ENCODE data around the gene C10orf90.

C10orf90 gene

GRCh38 chr10:126665207-126665606 lies 5.3 kb downstream of the C10orf90 start:
- H3K27ac Mint-ChIP-seq = no peak overlapping the region
- no peaks in the 10 kb centered on the region for H3K9me3 Mint-ChIP-seq
- no peaks in the 10 kb centered on the region for H3K36me3 Mint-ChIP-seq (ENCODE audit: low read depth)
- intact Hi-C loops (cut with micrococcal nuclease) = no loop called here
- H3K27me3 Mint-ChIP-seq = peaks cover 1% of the 10 kb centered on the region
- H3K4me3 Mint-ChIP-seq = no peak overlapping the region
- no peaks in the 10 kb centered on the region for H3K4me1 Mint-ChIP-seq (ENCODE audit: low read depth)

GRCh38 chr10:126663880-126664279 lies 6.6 kb downstream of the C10orf90 start:
- intact Hi-C loops (cut with micrococcal nuclease) = no loop called here
- Mint-ChIP-seq H3K4me3 (no peak overlapping the region), H3K9me3 (no peaks in the 10 kb centered on the region), H3K27me3 (peaks cover 1% of the 10 kb centered on the region), H3K4me1 (ENCODE audit: low read depth) (no peaks in the 10 kb centered on the region), H3K36me3 (ENCODE audit: low read depth) (no peaks in the 10 kb centered on the region), H3K27ac (no peak overlapping the region)

GRCh38 chr10:126663328-126663727 lies 7.2 kb downstream of the C10orf90 start:
- Mint-ChIP-seq H3K9me3 (no peaks in the 10 kb centered on the region), H3K27ac (no peak overlapping the region), H3K4me3 (no peak overlapping the region), H3K4me1 (ENCODE audit: low read depth) (no peaks in the 10 kb centered on the region), H3K27me3 (peaks cover 1% of the 10 kb centered on the region), H3K36me3 (ENCODE audit: low read depth) (no peaks in the 10 kb centered on the region)
- intact Hi-C loops (cut with micrococcal nuclease) = no loop called here

GRCh38 chr10:126661841-126662515 lies 8.5 kb downstream of the C10orf90 start:
- Mint-ChIP-seq H3K27me3 (peaks cover 1% of the 10 kb centered on the region), H3K4me3 (no peak overlapping the region), H3K36me3 (ENCODE audit: low read depth) (no peaks in the 10 kb centered on the region), H3K4me1 (ENCODE audit: low read depth) (no peaks in the 10 kb centered on the region), H3K9me3 (no peaks in the 10 kb centered on the region), H3K27ac (no peak overlapping the region)
- intact Hi-C loops (cut with micrococcal nuclease) = no loop called here

- no peak overlapping the region for H3K27ac Mint-ChIP-seq
- H3K36me3 Mint-ChIP-seq (ENCODE audit: low read depth) = no peaks in the 10 kb centered on the region
- peaks cover 1% of the 10 kb centered on the region for H3K27me3 Mint-ChIP-seq
- H3K4me1 Mint-ChIP-seq (ENCODE audit: low read depth) = no peaks in the 10 kb centered on the region
- no peaks in the 10 kb centered on the region for H3K9me3 Mint-ChIP-seq
- no peak overlapping the region for H3K4me3 Mint-ChIP-seq
- intact Hi-C loops (cut with micrococcal nuclease) = no loop called here
These were observed 9.1 kb downstream of the C10orf90 start for GRCh38 chr10:126661356-126661755.

- intact Hi-C loops (cut with micrococcal nuclease) = no loop called here
- H3K27me3 Mint-ChIP-seq = peaks cover 1% of the 10 kb centered on the region
- no peaks in the 10 kb centered on the region for H3K36me3 Mint-ChIP-seq (ENCODE audit: low read depth)
- H3K4me1 Mint-ChIP-seq (ENCODE audit: low read depth) = no peaks in the 10 kb centered on the region
- no peaks in the 10 kb centered on the region for H3K9me3 Mint-ChIP-seq
- H3K4me3 Mint-ChIP-seq = no peak overlapping the region
- H3K27ac Mint-ChIP-seq = no peak overlapping the region
These were observed 10.7 kb downstream of the C10orf90 start for GRCh38 chr10:126659750-126660149.

- Mint-ChIP-seq H3K27me3 (peaks cover 1% of the 10 kb centered on the region), H3K27ac (no peak overlapping the region), H3K36me3 (ENCODE audit: low read depth) (no peaks in the 10 kb centered on the region), H3K9me3 (no peaks in the 10 kb centered on the region), H3K4me1 (ENCODE audit: low read depth) (no peaks in the 10 kb centered on the region), H3K4me3 (no peak overlapping the region)
- intact Hi-C loops (cut with micrococcal nuclease) = no loop called here
These were observed 11.6 kb downstream of the C10orf90 start for GRCh38 chr10:126658928-126659327.

GRCh38 chr10:126654579-126654978 lies 15.9 kb downstream of the C10orf90 start:
- Mint-ChIP-seq H3K4me3 (no peak overlapping the region), H3K27ac (no peak overlapping the region), H3K4me1 (ENCODE audit: low read depth) (no peaks in the 10 kb centered on the region), H3K27me3 (no peaks in the 10 kb centered on the region), H3K9me3 (no peaks in the 10 kb centered on the region), H3K36me3 (ENCODE audit: low read depth) (no peaks in the 10 kb centered on the region)
- intact Hi-C loops (cut with micrococcal nuclease) = no loop called here

- H3K4me3 Mint-ChIP-seq = no peak overlapping the region
- H3K9me3 Mint-ChIP-seq = no peaks in the 10 kb centered on the region
These were observed 19.0 kb downstream of the C10orf90 start for GRCh38 chr10:126651467-126651866.

GRCh38 chr10:126650161-126650560 lies 20.3 kb downstream of the C10orf90 start:
- no peaks in the 10 kb centered on the region for H3K27me3 Mint-ChIP-seq
- H3K4me3 Mint-ChIP-seq = no peak overlapping the region
- H3K9me3 Mint-ChIP-seq = no peaks in the 10 kb centered on the region
- intact Hi-C loops (cut with micrococcal nuclease) = no loop called here
- no peaks in the 10 kb centered on the region for H3K36me3 Mint-ChIP-seq (ENCODE audit: low read depth)
- no peaks in the 10 kb centered on the region for H3K4me1 Mint-ChIP-seq (ENCODE audit: low read depth)
- H3K27ac Mint-ChIP-seq = no peak overlapping the region

More at GRCh38 chr10:126651467-126651866, 19.0 kb downstream of the C10orf90 start:
- Mint-ChIP-seq H3K27ac (no peak overlapping the region), H3K4me1 (ENCODE audit: low read depth) (no peaks in the 10 kb centered on the region), H3K36me3 (ENCODE audit: low read depth) (no peaks in the 10 kb centered on the region), H3K27me3 (no peaks in the 10 kb centered on the region)
- intact Hi-C loops (cut with micrococcal nuclease) = no loop called here

- Mint-ChIP-seq H3K36me3 (ENCODE audit: low read depth) (no peaks in the 10 kb centered on the region), H3K4me3 (no peak overlapping the region), H3K9me3 (peaks cover 8% of the 10 kb centered on the region), H3K4me1 (ENCODE audit: low read depth) (no peaks in the 10 kb centered on the region), H3K27ac (no peak overlapping the region), H3K27me3 (no peaks in the 10 kb centered on the region)
- intact Hi-C loops (cut with micrococcal nuclease) = no loop called here
These were observed 23.4 kb downstream of the C10orf90 start for GRCh38 chr10:126647116-126647515.

- no peaks in the 10 kb centered on the region for H3K4me1 Mint-ChIP-seq (ENCODE audit: low read depth)
- H3K27me3 Mint-ChIP-seq = no peaks in the 10 kb centered on the region
- H3K9me3 Mint-ChIP-seq = peaks cover 9% of the 10 kb centered on the region
- H3K27ac Mint-ChIP-seq = no peak overlapping the region
- H3K36me3 Mint-ChIP-seq (ENCODE audit: low read depth) = no peaks in the 10 kb centered on the region
- H3K4me3 Mint-ChIP-seq = no peak overlapping the region
- intact Hi-C loops (cut with micrococcal nuclease) = no loop called here
These were observed 24.4 kb downstream of the C10orf90 start for GRCh38 chr10:126646110-126646509.

- H3K36me3 Mint-ChIP-seq (ENCODE audit: low read depth) = no peaks in the 10 kb centered on the region
- H3K4me1 Mint-ChIP-seq (ENCODE audit: low read depth) = no peaks in the 10 kb centered on the region
- no peak overlapping the region for H3K27ac Mint-ChIP-seq
- peaks cover 9% of the 10 kb centered on the region for H3K9me3 Mint-ChIP-seq
- intact Hi-C loops (cut with micrococcal nuclease) = no loop called here
- no peaks in the 10 kb centered on the region for H3K27me3 Mint-ChIP-seq
- no peak overlapping the region for H3K4me3 Mint-ChIP-seq
These were observed 30.1 kb downstream of the C10orf90 start for GRCh38 chr10:126640401-126640800.

- Mint-ChIP-seq H3K36me3 (ENCODE audit: low read depth) (no peaks in the 10 kb centered on the region), H3K9me3 (peaks cover 9% of the 10 kb centered on the region), H3K4me1 (ENCODE audit: low read depth) (no peaks in the 10 kb centered on the region), H3K27ac (no peak overlapping the region), H3K27me3 (no peaks in the 10 kb centered on the region), H3K4me3 (no peak overlapping the region)
- intact Hi-C loops (cut with micrococcal nuclease) = no loop called here
These were observed 31.4 kb downstream of the C10orf90 start for GRCh38 chr10:126639084-126639483.

- peaks cover 9% of the 10 kb centered on the region for H3K9me3 Mint-ChIP-seq
- intact Hi-C loops (cut with micrococcal nuclease) = no loop called here
- no peak overlapping the region for H3K27ac Mint-ChIP-seq
- no peaks in the 10 kb centered on the region for H3K27me3 Mint-ChIP-seq
- no peaks in the 10 kb centered on the region for H3K4me1 Mint-ChIP-seq (ENCODE audit: low read depth)
- H3K4me3 Mint-ChIP-seq = no peak overlapping the region
- H3K36me3 Mint-ChIP-seq (ENCODE audit: low read depth) = no peaks in the 10 kb centered on the region
These were observed 32.0 kb downstream of the C10orf90 start for GRCh38 chr10:126638542-126638941.
